ENCODE data around the gene MAPK1.

- TF ChIP-seq, protein P1, sequence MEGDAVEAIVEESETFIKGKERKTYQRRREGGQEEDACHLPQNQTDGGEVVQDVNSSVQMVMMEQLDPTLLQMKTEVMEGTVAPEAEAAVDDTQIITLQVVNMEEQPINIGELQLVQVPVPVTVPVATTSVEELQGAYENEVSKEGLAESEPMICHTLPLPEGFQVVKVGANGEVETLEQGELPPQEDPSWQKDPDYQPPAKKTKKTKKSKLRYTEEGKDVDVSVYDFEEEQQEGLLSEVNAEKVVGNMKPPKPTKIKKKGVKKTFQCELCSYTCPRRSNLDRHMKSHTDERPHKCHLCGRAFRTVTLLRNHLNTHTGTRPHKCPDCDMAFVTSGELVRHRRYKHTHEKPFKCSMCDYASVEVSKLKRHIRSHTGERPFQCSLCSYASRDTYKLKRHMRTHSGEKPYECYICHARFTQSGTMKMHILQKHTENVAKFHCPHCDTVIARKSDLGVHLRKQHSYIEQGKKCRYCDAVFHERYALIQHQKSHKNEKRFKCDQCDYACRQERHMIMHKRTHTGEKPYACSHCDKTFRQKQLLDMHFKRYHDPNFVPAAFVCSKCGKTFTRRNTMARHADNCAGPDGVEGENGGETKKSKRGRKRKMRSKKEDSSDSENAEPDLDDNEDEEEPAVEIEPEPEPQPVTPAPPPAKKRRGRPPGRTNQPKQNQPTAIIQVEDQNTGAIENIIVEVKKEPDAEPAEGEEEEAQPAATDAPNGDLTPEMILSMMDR (IDR thresholded peaks at IDR 0.05; ENCODE audit: insufficient read depth, low read length, poor library complexity, severe bottlenecking): no peak
- TF ChIP-seq EZH2phosphoT487 (conservative IDR thresholded peaks at IDR 0.05; ENCODE audit: low read length): no peak
These were observed 4.8 kb downstream of the MAPK1 start for GRCh38 chr22:21862386-21863245.
